ENCODE results near the gene LRMDA.

Gene LRMDA

GRCh38 chr10:75860009-75860408, 428.6 kb downstream of the LRMDA start:
- Histone ChIP-seq H3K27ac (ENCODE audit: low read length) (no peak overlapping the region), H3K36me3 (ENCODE audit: control insufficient read depth, low read depth, low read length) (no peaks in the 10 kb centered on the region), H3K4me1 (ENCODE audit: control insufficient read depth, low read depth, low read length) (peaks cover 19% of the 10 kb centered on the region), H3K4me3 (ENCODE audit: low read length) (no peak overlapping the region), H3K27me3 (ENCODE audit: control insufficient read depth, insufficient read depth, low read length) (no peaks in the 10 kb centered on the region), H3K9ac (ENCODE audit: low read length) (no peak overlapping the region), H3K9me3 (ENCODE audit: control insufficient read depth, low read depth, low read length) (no peaks in the 10 kb centered on the region)

- no peak overlapping the region for H3K4me3 ChIP-seq (ENCODE audit: low read length)
- H3K4me1 ChIP-seq (ENCODE audit: control insufficient read depth, low read depth, low read length): peaks cover 19% of the 10 kb centered on the region
- H3K27ac ChIP-seq (ENCODE audit: low read length): no peak overlapping the region
Observed at GRCh38 chr10:75861582-75861981, 430.2 kb downstream of the LRMDA start.

DNA sequence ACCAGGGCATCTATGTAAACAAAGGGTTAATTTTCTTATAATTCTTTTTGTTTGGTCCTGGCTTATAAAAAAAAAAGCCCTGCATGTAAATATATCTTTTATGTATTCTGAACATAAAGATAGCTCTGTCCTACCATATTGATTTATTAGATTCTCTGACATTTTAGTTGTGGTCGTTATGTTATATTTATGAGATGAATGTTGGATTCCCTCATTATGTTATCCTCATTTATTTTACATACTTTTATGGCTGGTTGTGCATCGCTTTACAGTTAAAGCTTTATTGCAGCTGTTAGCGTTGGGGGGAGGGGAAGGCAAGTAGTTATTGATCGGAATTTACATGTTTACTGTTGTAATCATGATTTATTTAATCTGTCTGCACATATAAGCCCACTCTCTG, 431.5 kb downstream of the LRMDA start:
- no peaks in the 10 kb centered on the region for H3K9me3 ChIP-seq (ENCODE audit: control insufficient read depth, low read depth, low read length)
- H3K27ac ChIP-seq (ENCODE audit: low read length): no peak overlapping the region
- peaks cover 8% of the 10 kb centered on the region for H3K4me1 ChIP-seq (ENCODE audit: control insufficient read depth, low read depth, low read length)

More at GRCh38 chr10:75861582-75861981, 430.2 kb downstream of the LRMDA start:
- Histone ChIP-seq H3K9ac (ENCODE audit: low read length) (no peak overlapping the region), H3K27me3 (ENCODE audit: control insufficient read depth, insufficient read depth, low read length) (no peaks in the 10 kb centered on the region), H3K36me3 (ENCODE audit: control insufficient read depth, low read depth, low read length) (no peaks in the 10 kb centered on the region), H3K9me3 (ENCODE audit: control insufficient read depth, low read depth, low read length) (no peaks in the 10 kb centered on the region)

GRCh38 chr10:75864717-75865116, 433.3 kb downstream of the LRMDA start:
- no peak overlapping the region for H3K27ac ChIP-seq (ENCODE audit: low read length)

More for the DNA sequence above, 431.5 kb downstream of the LRMDA start:
- Histone ChIP-seq H3K27me3 (ENCODE audit: control insufficient read depth, insufficient read depth, low read length) (no peaks in the 10 kb centered on the region), H3K36me3 (ENCODE audit: control insufficient read depth, low read depth, low read length) (no peaks in the 10 kb centered on the region), H3K9ac (ENCODE audit: low read length) (no peak overlapping the region), H3K4me3 (ENCODE audit: low read length) (no peak overlapping the region)

GRCh38 chr10:75865413-75866299, 434.2 kb downstream of the LRMDA start:
- no peak overlapping the region for H3K9ac ChIP-seq (ENCODE audit: low read length)
- no peaks in the 10 kb centered on the region for H3K9me3 ChIP-seq (ENCODE audit: control insufficient read depth, low read depth, low read length)
- no peaks in the 10 kb centered on the region for H3K4me1 ChIP-seq (ENCODE audit: control insufficient read depth, low read depth, low read length)
- H3K36me3 ChIP-seq (ENCODE audit: control insufficient read depth, low read depth, low read length): no peaks in the 10 kb centered on the region
- no peak overlapping the region for H3K4me3 ChIP-seq (ENCODE audit: low read length)
- no peaks in the 10 kb centered on the region for H3K27me3 ChIP-seq (ENCODE audit: control insufficient read depth, insufficient read depth, low read length)
- no peak overlapping the region for H3K27ac ChIP-seq (ENCODE audit: low read length)

More at GRCh38 chr10:75864717-75865116, 433.3 kb downstream of the LRMDA start:
- no peaks in the 10 kb centered on the region for H3K36me3 ChIP-seq (ENCODE audit: control insufficient read depth, low read depth, low read length)
- H3K27me3 ChIP-seq (ENCODE audit: control insufficient read depth, insufficient read depth, low read length): no peaks in the 10 kb centered on the region
- H3K4me1 ChIP-seq (ENCODE audit: control insufficient read depth, low read depth, low read length): no peaks in the 10 kb centered on the region
- no peaks in the 10 kb centered on the region for H3K9me3 ChIP-seq (ENCODE audit: control insufficient read depth, low read depth, low read length)
- no peak overlapping the region for H3K4me3 ChIP-seq (ENCODE audit: low read length)
- no peak overlapping the region for H3K9ac ChIP-seq (ENCODE audit: low read length)

GRCh38 chr10:75866300-75866625, 434.8 kb downstream of the LRMDA start:
- Histone ChIP-seq H3K36me3 (ENCODE audit: control insufficient read depth, low read depth, low read length) (no peaks in the 10 kb centered on the region), H3K4me1 (ENCODE audit: control insufficient read depth, low read depth, low read length) (no peaks in the 10 kb centered on the region), H3K9me3 (ENCODE audit: control insufficient read depth, low read depth, low read length) (no peaks in the 10 kb centered on the region), H3K9ac (ENCODE audit: low read length) (no peak overlapping the region), H3K4me3 (ENCODE audit: low read length) (no peak overlapping the region), H3K27me3 (ENCODE audit: control insufficient read depth, insufficient read depth, low read length) (no peaks in the 10 kb centered on the region), H3K27ac (ENCODE audit: low read length) (no peak overlapping the region)

- Histone ChIP-seq H3K4me3 (ENCODE audit: low read length) (no peak overlapping the region), H3K9me3 (ENCODE audit: control insufficient read depth, low read depth, low read length) (no peaks in the 10 kb centered on the region), H3K4me1 (ENCODE audit: control insufficient read depth, low read depth, low read length) (no peaks in the 10 kb centered on the region), H3K27me3 (ENCODE audit: control insufficient read depth, insufficient read depth, low read length) (no peaks in the 10 kb centered on the region), H3K9ac (ENCODE audit: low read length) (no peak overlapping the region), H3K36me3 (ENCODE audit: control insufficient read depth, low read depth, low read length) (no peaks in the 10 kb centered on the region), H3K27ac (ENCODE audit: low read length) (no peak overlapping the region)
Observed at GRCh38 chr10:75866731-75867130, 435.3 kb downstream of the LRMDA start.

DNA sequence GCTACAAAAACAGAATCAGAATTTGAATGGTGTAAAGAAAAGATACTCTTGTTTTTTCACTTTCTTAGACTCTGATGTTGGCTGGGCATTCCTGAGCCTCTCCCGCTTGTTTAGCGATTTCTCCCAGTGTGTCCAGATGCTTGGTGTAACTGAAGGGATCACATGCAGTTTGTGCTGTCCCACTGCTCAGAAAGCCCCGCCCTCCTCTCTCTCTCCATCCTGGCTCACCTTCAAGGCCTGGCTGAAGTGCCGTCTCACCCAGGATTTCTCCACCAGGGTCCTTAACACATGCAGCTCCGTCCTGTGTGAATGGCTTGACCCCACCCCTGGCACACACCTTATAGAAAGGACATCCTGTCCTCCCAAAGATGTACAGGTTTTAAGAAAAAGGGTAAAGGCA, 437.1 kb downstream of the LRMDA start:
- Histone ChIP-seq H3K27ac (ENCODE audit: low read length) (no peak overlapping the region), H3K9me3 (ENCODE audit: control insufficient read depth, low read depth, low read length) (no peaks in the 10 kb centered on the region), H3K4me1 (ENCODE audit: control insufficient read depth, low read depth, low read length) (no peaks in the 10 kb centered on the region), H3K4me3 (ENCODE audit: low read length) (no peak overlapping the region), H3K36me3 (ENCODE audit: control insufficient read depth, low read depth, low read length) (no peaks in the 10 kb centered on the region), H3K27me3 (ENCODE audit: control insufficient read depth, insufficient read depth, low read length) (no peaks in the 10 kb centered on the region), H3K9ac (ENCODE audit: low read length) (no peak overlapping the region)

DNA sequence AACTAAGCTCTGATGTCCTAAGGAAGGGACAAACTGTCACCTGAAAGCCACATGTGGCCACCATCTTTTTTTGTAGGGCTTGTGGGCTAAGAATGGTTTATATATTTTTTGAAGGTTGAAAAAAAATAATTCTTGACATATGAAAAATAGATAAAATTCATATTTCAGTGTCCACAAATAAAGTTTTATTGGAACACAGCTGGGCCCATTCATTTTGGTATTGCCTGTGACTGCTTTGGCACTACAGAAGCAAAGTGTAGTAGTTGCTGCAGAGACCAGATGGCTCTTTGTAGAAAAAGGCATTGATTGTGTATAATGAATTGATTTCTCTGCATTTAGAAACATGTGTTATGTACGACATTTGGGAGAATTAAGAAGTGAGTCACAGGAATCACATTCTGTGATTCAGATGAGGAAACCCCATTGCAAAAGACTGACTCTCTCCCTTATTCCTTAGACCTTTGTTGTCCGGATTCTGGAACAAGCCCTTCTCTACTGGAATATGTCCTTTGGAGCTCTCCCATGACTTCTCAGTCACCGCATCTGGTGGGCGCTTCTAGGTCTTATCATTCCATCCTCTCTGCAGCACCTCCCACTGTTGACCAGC, 438.7 kb downstream of the LRMDA start:
- Histone ChIP-seq H3K9me3 (ENCODE audit: control insufficient read depth, low read depth, low read length) (no peaks in the 10 kb centered on the region), H3K36me3 (ENCODE audit: control insufficient read depth, low read depth, low read length) (no peaks in the 10 kb centered on the region), H3K9ac (ENCODE audit: low read length) (no peak overlapping the region), H3K27ac (ENCODE audit: low read length) (no peak overlapping the region), H3K4me1 (ENCODE audit: control insufficient read depth, low read depth, low read length) (no peaks in the 10 kb centered on the region), H3K4me3 (ENCODE audit: low read length) (no peak overlapping the region), H3K27me3 (ENCODE audit: control insufficient read depth, insufficient read depth, low read length) (no peaks in the 10 kb centered on the region)

GRCh38 chr10:75875740-75876139, 444.3 kb downstream of the LRMDA start:
- H3K27ac ChIP-seq (ENCODE audit: low read length): no peak overlapping the region
- no peak overlapping the region for H3K4me3 ChIP-seq (ENCODE audit: low read length)

GRCh38 chr10:75876710-75877109, 445.3 kb downstream of the LRMDA start:
- Histone ChIP-seq H3K4me3 (ENCODE audit: low read length) (no peak overlapping the region), H3K9ac (ENCODE audit: low read length) (no peak overlapping the region), H3K27ac (ENCODE audit: low read length) (no peak overlapping the region), H3K36me3 (ENCODE audit: control insufficient read depth, low read depth, low read length) (no peaks in the 10 kb centered on the region), H3K4me1 (ENCODE audit: control insufficient read depth, low read depth, low read length) (peaks cover 9% of the 10 kb centered on the region), H3K27me3 (ENCODE audit: control insufficient read depth, insufficient read depth, low read length) (no peaks in the 10 kb centered on the region), H3K9me3 (ENCODE audit: control insufficient read depth, low read depth, low read length) (no peaks in the 10 kb centered on the region)

More at GRCh38 chr10:75875740-75876139, 444.3 kb downstream of the LRMDA start:
- no peaks in the 10 kb centered on the region for H3K9me3 ChIP-seq (ENCODE audit: control insufficient read depth, low read depth, low read length)
- H3K4me1 ChIP-seq (ENCODE audit: control insufficient read depth, low read depth, low read length): peaks cover 9% of the 10 kb centered on the region
- no peaks in the 10 kb centered on the region for H3K27me3 ChIP-seq (ENCODE audit: control insufficient read depth, insufficient read depth, low read length)
- H3K9ac ChIP-seq (ENCODE audit: low read length): no peak overlapping the region
- H3K36me3 ChIP-seq (ENCODE audit: control insufficient read depth, low read depth, low read length): no peaks in the 10 kb centered on the region

DNA sequence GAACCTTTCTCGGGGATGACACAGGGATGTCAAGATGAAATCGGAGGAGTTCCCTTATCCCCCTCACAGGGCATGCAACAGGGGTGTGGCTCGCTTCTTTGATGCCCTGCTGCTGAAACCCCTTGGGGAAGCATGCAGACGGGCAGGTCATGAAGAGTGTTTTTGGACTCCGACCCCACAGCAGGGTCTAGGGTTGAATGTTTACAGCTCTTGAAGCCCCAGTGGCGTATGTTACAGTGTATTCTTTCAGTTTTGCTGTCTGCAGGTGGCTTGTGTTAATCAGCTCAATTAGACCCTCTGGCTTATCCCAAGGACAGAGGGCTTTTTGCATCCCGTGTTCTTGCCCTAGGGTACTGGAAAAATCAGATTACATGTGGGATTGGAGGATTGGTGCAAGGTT, 446.5 kb downstream of the LRMDA start:
- H3K27me3 ChIP-seq (ENCODE audit: control insufficient read depth, insufficient read depth, low read length): no peaks in the 10 kb centered on the region
- H3K4me1 ChIP-seq (ENCODE audit: control insufficient read depth, low read depth, low read length): peaks cover 9% of the 10 kb centered on the region
- H3K4me3 ChIP-seq (ENCODE audit: low read length): no peak overlapping the region
- H3K9ac ChIP-seq (ENCODE audit: low read length): no peak overlapping the region
- H3K9me3 ChIP-seq (ENCODE audit: control insufficient read depth, low read depth, low read length): no peaks in the 10 kb centered on the region
- H3K27ac ChIP-seq (ENCODE audit: low read length): no peak overlapping the region
- H3K36me3 ChIP-seq (ENCODE audit: control insufficient read depth, low read depth, low read length): no peaks in the 10 kb centered on the region
